Stomach (tissue), 9 donors: ENCODE measurements around the gene CSAD. TPM values are rescaled to one million over a fixed set of nuclear protein-coding genes. Genes with fewer than 3 reads are reported as not detected.
A peak's percentile ranks its signal among the peaks of the same experiment; 100 is the strongest.

Experiments
- DNase-seq, 2 donors: peaks; one replicate each; pipeline versions ENCODE4 v3.0.0 to v3.0.0-alpha.2; 2013 to 2019
- H3K27ac ChIP-seq, 5 donors: fragments of 200-600 bp in 4 of 5; sonication (generic) in 4 of 5; one replicate each; pipeline ENCODE4 v1.5.1; 2013 to 2019; ENCODE audit warnings: mild to moderate bottlenecking in 1 of 5, moderate library complexity in 1 of 5
- H3K27me3 ChIP-seq, 3 donors: fragments of 200-600 bp; sonication (generic); one replicate each; pipeline ENCODE4 v1.5.1; 2017 to 2019; ENCODE audit warnings: mixed run types in 1 of 3
- H3K36me3 ChIP-seq, 4 donors: fragments of 200-600 bp; sonication (generic); 1 replicate in 3 of 4; 2 replicates in 1 of 4; pipeline ENCODE4 v1.5.1; 2016 to 2019
- H3K4me1 ChIP-seq, 4 donors: fragments of 200-600 bp; sonication (generic); one replicate each; pipeline ENCODE4 v1.5.1; 2016 to 2019
- H3K4me3 ChIP-seq, 4 donors: fragments of 200-600 bp; sonication (generic) in 3 of 4; one replicate each; pipeline ENCODE4 v1.5.1; 2016 to 2019; ENCODE audit warnings: mild to moderate bottlenecking in 1 of 4
- H3K9me3 ChIP-seq, 4 donors: fragments of 200-600 bp; sonication (generic); one replicate each; pipeline ENCODE4 v1.5.1; 2016 to 2019
- CTCF ChIP-seq, 7 experiments: fragments of 450-650 bp in 4 of 7; fragments of 200-600 bp in 3 of 7; sonication (generic) in 3 of 7; IDR thresholded peaks; one replicate each; pipeline ENCODE4 v1.5.1; 2016 to 2019; ENCODE audit warnings: antibody characterized with exemption in 7 of 7, control low read depth in 2 of 7, mild to moderate bottlenecking in 1 of 7
- EP300 ChIP-seq: sonication (generic); formaldehyde crosslinking; IDR thresholded peaks from one replicate; pipeline ENCODE4 v1.6.1; 2017; ENCODE audit warnings: antibody characterized with exemption
- POLR2A ChIP-seq, 4 donors: fragments of 450-650 bp; IDR thresholded peaks; one replicate each; pipeline ENCODE4 v1.6.1; 2016; ENCODE audit warnings: antibody characterized with exemption in 4 of 4, control low read depth in 2 of 4, mild to moderate bottlenecking in 1 of 4, moderate library complexity in 1 of 4
- POLR2AphosphoS5 ChIP-seq, 3 donors: sonication (generic); formaldehyde crosslinking; IDR thresholded peaks; one replicate each; pipeline ENCODE4 v1.6.1; 2016; ENCODE audit warnings: antibody characterized with exemption in 3 of 3
- WGBS, 5 donors: extraction: QIAGEN DNeasy Blood & Tissue Kit in 3 of 5; methylation state at CpG; one replicate each; pipeline versions ENCODE4 v1.1.5 to v1.1.7; 2013 to 2018; 5-methylcytosine and 5-hydroxymethylcytosine counted together
- intact Hi-C: fragments of 100-400 bp; cut with DNase I; formaldehyde crosslinking; loops from one replicate; pipeline ENCODE4 v1.15.1; 2023; ENCODE audit warnings: low total_unique reads
- polyA plus RNA-seq, 3 donors: library from polyadenylated mRNA; stranded (reverse); fragments of 200-250 nt; gene quantifications; one replicate each; pipeline ENCODE4 v1.2.3, GENCODE V29; 2013
- total RNA-seq, 5 donors: library from RNA; depleted of rRNA; stranded (reverse); fragments of >200 nt; gene quantifications; one replicate each; pipeline versions ENCODE4 v1.1.0 to v1.2.3, GENCODE V29; 2014 to 2016
- donor health status: healthy with polysubstance abuse.
- donor health status: Bipolar disorder and iron deficiency.
- donor health status: healthy.

CSAD gene
- total and polyA plus RNA-seq, 8 donors: 4.6 to 334 (median 35.5) TPM

GRCh38 chr12:53122961-53123468, 57.7 kb downstream of the CSAD start:
- H3K9me3 ChIP-seq: no peaks in the 10 kb centered on the region
- TF ChIP-seq CTCF (IDR thresholded peaks at IDR 0.05) (no peak), POLR2A (IDR thresholded peaks at IDR 0.05) (no peak), EP300 (no peak), POLR2AphosphoS5 (IDR thresholded peaks at IDR 0.05) (no peak)
- no peaks in the 10 kb centered on the region for H3K36me3 ChIP-seq
- no peak for DNase-seq
- no peak overlapping the region for H3K27ac ChIP-seq
- intact Hi-C loops: no loop called here
- no peaks in the 10 kb centered on the region for H3K27me3 ChIP-seq
- H3K4me1 ChIP-seq: no peaks in the 10 kb centered on the region
- no peak overlapping the region for H3K4me3 ChIP-seq
- 91 to 95% (median 91%) methylated on average over 6 to 10 of the region's 10 CpGs for WGBS, 5 donors

- no peak overlapping the region for H3K4me3 ChIP-seq
- TF ChIP-seq CTCF (IDR thresholded peaks at IDR 0.05) (no peak), POLR2A (IDR thresholded peaks at IDR 0.05) (no peak), EP300 (no peak), POLR2AphosphoS5 (IDR thresholded peaks at IDR 0.05) (no peak)
- intact Hi-C loops: no loop called here
- H3K4me1 ChIP-seq: peaks cover 0 to 7% (median 0%) of the 10 kb centered on the region in 4 donors
- no peaks in the 10 kb centered on the region for H3K27me3 ChIP-seq
- WGBS, 5 donors: 79 to 87% (median 83%) methylated on average over 12 of the region's 12 CpGs
- no peak overlapping the region for H3K27ac ChIP-seq
- no peaks in the 10 kb centered on the region for H3K9me3 ChIP-seq
- no peaks in the 10 kb centered on the region for H3K36me3 ChIP-seq
- DNase-seq: no peak
Observed at GRCh38 chr12:53120685-53121525, 59.8 kb downstream of the CSAD start.

GRCh38 chr12:53118751-53119300, 61.9 kb downstream of the CSAD start:
- DNase-seq: no peak
- TF ChIP-seq POLR2AphosphoS5 (IDR thresholded peaks at IDR 0.05) (no peak), EP300 (no peak), CTCF (IDR thresholded peaks at IDR 0.05) (no peak)
- 82 to 88% (median 83%) methylated on average over 8 of the region's 8 CpGs for WGBS, 5 donors
- no peaks in the 10 kb centered on the region for H3K9me3 ChIP-seq
- no peaks in the 10 kb centered on the region for H3K27me3 ChIP-seq
- H3K4me1 ChIP-seq: peaks cover 0 to 7% (median 0%) of the 10 kb centered on the region in 4 donors
- H3K4me3 ChIP-seq: no peak overlapping the region
- intact Hi-C loops: no loop called here
- H3K36me3 ChIP-seq: no peaks in the 10 kb centered on the region
- H3K27ac ChIP-seq: no peak overlapping the region

GRCh38 chr12:53115891-53116648, 64.7 kb downstream of the CSAD start:
- TF ChIP-seq POLR2AphosphoS5 (IDR thresholded peaks at IDR 0.05) (no peak), EP300 (no peak), POLR2A (IDR thresholded peaks at IDR 0.05) (no peak), CTCF (IDR thresholded peaks at IDR 0.05) (no peak)
- peak overlapping the region in 1 of 5 donors; percentile 58 for H3K27ac ChIP-seq
- H3K36me3 ChIP-seq: no peaks in the 10 kb centered on the region
- no peak overlapping the region for H3K4me3 ChIP-seq
- 80 to 94% (median 89%) methylated on average over 8 of the region's 8 CpGs for WGBS, 5 donors
- intact Hi-C loops: no loop called here
- no peaks in the 10 kb centered on the region for H3K9me3 ChIP-seq
- DNase-seq: no peak
- H3K27me3 ChIP-seq: no peaks in the 10 kb centered on the region
- H3K4me1 ChIP-seq: peaks cover 0 to 7% (median 0%) of the 10 kb centered on the region in 4 donors
